K562 (cell line): Measurements from ENCODE around the gene ANK2.

Experiments used
- AFF4 ChIP-seq: sonication (generic); formaldehyde crosslinking; IDR thresholded peaks from 2 replicates; pipeline ENCODE4 v1.8.0; 2023; ENCODE audit warnings: mild to moderate bottlenecking, missing genetic modification reagents
- BRF1 ChIP-seq: IDR thresholded peaks from 3 replicates; pipeline ENCODE4 v1.6.1; 2011; ENCODE audit warnings: borderline replicate concordance, mild to moderate bottlenecking; ENCODE audit not compliant: insufficient read length; ENCODE audit errors: extremely low read depth
- E2F5 ChIP-seq: sonication (generic); formaldehyde crosslinking; IDR thresholded peaks from 2 replicates; pipeline ENCODE4 v1.8.0; 2022; ENCODE audit warnings: mild to moderate bottlenecking, missing genetic modification reagents
- HDAC8 ChIP-seq: fragments of 450-650 bp; IDR thresholded peaks from 2 replicates; pipeline ENCODE4 v1.6.1; 2016; ENCODE audit warnings: mild to moderate bottlenecking, missing genetic modification characterization, moderate library complexity, missing compliant biosample characterization
- HOMEZ ChIP-seq: fragments of 250-450 bp; sonication (Bioruptor Pico); IDR thresholded peaks from 2 replicates; pipeline ENCODE4 v1.4.0; 2020; ENCODE audit warnings: mild to moderate bottlenecking, moderate library complexity
- KDM1A ChIP-seq, 2 experiments: fragments of 450-650 bp; IDR thresholded peaks; 2 replicates each; pipeline ENCODE4 v1.6.1; 2016; ENCODE audit warnings: mild to moderate bottlenecking in 2 of 2
- NR2C2 ChIP-seq, 2 experiments: fragments of 200-800 bp in 1 of 2; sonication (Bioruptor generic) in 1 of 2; sonication (generic) in 1 of 2; formaldehyde crosslinking in 1 of 2; IDR thresholded peaks; 2 replicates each; pipeline versions ENCODE4 v1.6.1 to v1.8.0; 2016 to 2022; ENCODE audit warnings: mild to moderate bottlenecking in 1 of 2, missing compliant biosample characterization in 1 of 2, missing genetic modification characterization in 1 of 2, missing genetic modification reagents in 1 of 2
- RAD21 ChIP-seq, 2 experiments: fragments of 250-450 bp in 1 of 2; fragments of 450-650 bp in 1 of 2; sonication (Bioruptor Pico) in 1 of 2; formaldehyde crosslinking in 1 of 2; IDR thresholded peaks in 1 of 2; conservative IDR thresholded peaks in 1 of 2; 2 replicates each; pipeline versions ENCODE4 v1.4.0 to v1.8.0; 2020 to 2022; ENCODE audit warnings: mild to moderate bottlenecking in 2 of 2, moderate library complexity in 1 of 2
- SETDB1 ChIP-seq: IDR thresholded peaks from one replicate; pipeline ENCODE4 v1.6.1; 2012; ENCODE audit warnings: low read length, control low read depth, inconsistent platforms
- TRIM24 ChIP-seq, 2 experiments: fragments of 450-650 bp; IDR thresholded peaks; 2 replicates each; pipeline ENCODE4 v1.6.1; 2016
- ZNF263 ChIP-seq: sonication (generic); formaldehyde crosslinking; IDR thresholded peaks from 2 replicates; pipeline ENCODE4 v1.8.0; 2022; ENCODE audit warnings: mild to moderate bottlenecking, missing genetic modification reagents, borderline replicate concordance
- ZNF274 ChIP-seq: IDR thresholded peaks from 2 replicates; pipeline ENCODE4 v1.6.1; 2011; ENCODE audit warnings: low read depth, mild to moderate bottlenecking, low read length, moderate library complexity, borderline replicate concordance

- TF ChIP-seq TRIM24 (IDR thresholded peaks at IDR 0.05) (no peak), SETDB1 (no peak), RAD21 (CRISPR knock-in tag; conservative IDR thresholded peaks at IDR 0.05 in 1 of 2, IDR thresholded peaks at IDR 0.05 in 1 of 2) (no peak), ZNF263 (no peak), BRF1 (no peak), AFF4 (no peak), E2F5 (no peak), HDAC8 (tag) (no peak), ZNF274 (no peak), KDM1A (IDR thresholded peaks at IDR 0.05) (no peak), NR2C2 (CRISPR knock-in tag; IDR thresholded peaks at IDR 0.05) (no peak), NR2C2 (tag; IDR thresholded peaks at IDR 0.05) (no peak), HOMEZ (CRISPR knock-in tag) (no peak)
Observed at GRCh38 chr4:113209153-113209552, 159.7 kb downstream of the ANK2 start.
